Stomach (tissue), 9 donors: ENCODE data around the gene ASPHD1. TPM values are rescaled to one million over a fixed set of nuclear protein-coding genes. Genes with fewer than 3 reads are reported as not detected.
A peak's percentile ranks its signal among the peaks of the same experiment; 100 is the strongest.

ENCODE experiments used
- DNase-seq, 2 donors: peaks; one replicate each; pipeline versions ENCODE4 v3.0.0 to v3.0.0-alpha.2; 2013 to 2019
- H3K27ac ChIP-seq, 5 donors: fragments of 200-600 bp in 4 of 5; sonication (generic) in 4 of 5; one replicate each; pipeline ENCODE4 v1.5.1; 2013 to 2019; ENCODE audit warnings: mild to moderate bottlenecking in 1 of 5, moderate library complexity in 1 of 5
- H3K27me3 ChIP-seq, 3 donors: fragments of 200-600 bp; sonication (generic); one replicate each; pipeline ENCODE4 v1.5.1; 2017 to 2019; ENCODE audit warnings: mixed run types in 1 of 3
- H3K36me3 ChIP-seq, 4 donors: fragments of 200-600 bp; sonication (generic); 1 replicate in 3 of 4; 2 replicates in 1 of 4; pipeline ENCODE4 v1.5.1; 2016 to 2019
- H3K4me1 ChIP-seq, 4 donors: fragments of 200-600 bp; sonication (generic); one replicate each; pipeline ENCODE4 v1.5.1; 2016 to 2019
- H3K4me3 ChIP-seq, 4 donors: fragments of 200-600 bp; sonication (generic) in 3 of 4; one replicate each; pipeline ENCODE4 v1.5.1; 2016 to 2019; ENCODE audit warnings: mild to moderate bottlenecking in 1 of 4
- H3K9me3 ChIP-seq, 4 donors: fragments of 200-600 bp; sonication (generic); one replicate each; pipeline ENCODE4 v1.5.1; 2016 to 2019
- CTCF ChIP-seq, 7 experiments: fragments of 450-650 bp in 4 of 7; fragments of 200-600 bp in 3 of 7; sonication (generic) in 3 of 7; IDR thresholded peaks; one replicate each; pipeline ENCODE4 v1.5.1; 2016 to 2019; ENCODE audit warnings: antibody characterized with exemption in 7 of 7, control low read depth in 2 of 7, mild to moderate bottlenecking in 1 of 7
- EP300 ChIP-seq: sonication (generic); formaldehyde crosslinking; IDR thresholded peaks from one replicate; pipeline ENCODE4 v1.6.1; 2017; ENCODE audit warnings: antibody characterized with exemption
- POLR2A ChIP-seq, 4 donors: fragments of 450-650 bp; IDR thresholded peaks; one replicate each; pipeline ENCODE4 v1.6.1; 2016; ENCODE audit warnings: antibody characterized with exemption in 4 of 4, control low read depth in 2 of 4, mild to moderate bottlenecking in 1 of 4, moderate library complexity in 1 of 4
- POLR2AphosphoS5 ChIP-seq, 3 donors: sonication (generic); formaldehyde crosslinking; IDR thresholded peaks; one replicate each; pipeline ENCODE4 v1.6.1; 2016; ENCODE audit warnings: antibody characterized with exemption in 3 of 3
- WGBS, 5 donors: extraction: QIAGEN DNeasy Blood & Tissue Kit in 3 of 5; methylation state at CpG; one replicate each; pipeline versions ENCODE4 v1.1.5 to v1.1.7; 2013 to 2018; 5-methylcytosine and 5-hydroxymethylcytosine counted together
- intact Hi-C: fragments of 100-400 bp; cut with DNase I; formaldehyde crosslinking; loops from one replicate; pipeline ENCODE4 v1.15.1; 2023; ENCODE audit warnings: low total_unique reads
- polyA plus RNA-seq, 3 donors: library from polyadenylated mRNA; stranded (reverse); fragments of 200-250 nt; gene quantifications; one replicate each; pipeline ENCODE4 v1.2.3, GENCODE V29; 2013
- total RNA-seq, 5 donors: library from RNA; depleted of rRNA; stranded (reverse); fragments of >200 nt; gene quantifications; one replicate each; pipeline versions ENCODE4 v1.1.0 to v1.2.3, GENCODE V29; 2014 to 2016
- donor health status: healthy with polysubstance abuse.
- donor health status: Bipolar disorder and iron deficiency.
- donor health status: healthy.

The ASPHD1 gene
- total and polyA plus RNA-seq, 8 donors, result 4.5 to 29.8 (median 11.3) TPM; not detected in 2

GRCh38 chr16:29947897-29948296 is 47.6 kb downstream of the ASPHD1 start:
- no peak overlapping the region for H3K4me3 ChIP-seq
- H3K9me3 ChIP-seq, result no peaks in the 10 kb centered on the region
- intact Hi-C loops, result no loop called here
- no peaks in the 10 kb centered on the region for H3K27me3 ChIP-seq
- no peak for DNase-seq
- TF ChIP-seq POLR2AphosphoS5 (IDR thresholded peaks at IDR 0.05), result no peak
- no peak for TF ChIP-seq POLR2A (IDR thresholded peaks at IDR 0.05)
- no peak for TF ChIP-seq EP300
- no peak for TF ChIP-seq CTCF (IDR thresholded peaks at IDR 0.05)
- H3K36me3 ChIP-seq, result no peaks in the 10 kb centered on the region
- H3K4me1 ChIP-seq, result peaks cover 13 to 22% (median 17%) of the 10 kb centered on the region in 4 donors
- WGBS, 5 donors, result 77 to 92% (median 84%) methylated on average over 2 of the region's 2 CpGs
- no peak overlapping the region for H3K27ac ChIP-seq

GRCh38 chr16:29950806-29951461 is 50.6 kb downstream of the ASPHD1 start:
- WGBS, 5 donors, result 90 to 98% (median 92%) methylated on average over 4 of the region's 4 CpGs

GRCh38 chr16:29951625-29952365 is 51.5 kb downstream of the ASPHD1 start:
- no peak for TF ChIP-seq CTCF (IDR thresholded peaks at IDR 0.05)
- no peak for TF ChIP-seq POLR2A (IDR thresholded peaks at IDR 0.05)
- TF ChIP-seq EP300, result no peak
- no peak for TF ChIP-seq POLR2AphosphoS5 (IDR thresholded peaks at IDR 0.05)
- no peaks in the 10 kb centered on the region for H3K4me1 ChIP-seq
- no peaks in the 10 kb centered on the region for H3K9me3 ChIP-seq
- DNase-seq, result peak in 1 of 2 donors; percentile 48
- 74 to 89% (median 83%) methylated on average over 6 to 8 of the region's 8 CpGs for WGBS, 5 donors
- no peak overlapping the region for H3K4me3 ChIP-seq
- no peak overlapping the region for H3K27ac ChIP-seq
- H3K27me3 ChIP-seq, result no peaks in the 10 kb centered on the region
- H3K36me3 ChIP-seq, result no peaks in the 10 kb centered on the region
- intact Hi-C loops, result no loop called here

More at GRCh38 chr16:29950806-29951461, 50.6 kb downstream of the ASPHD1 start:
- Histone ChIP-seq H3K4me3 (no peak overlapping the region), H3K27me3 (no peaks in the 10 kb centered on the region), H3K36me3 (no peaks in the 10 kb centered on the region), H3K4me1 (no peaks in the 10 kb centered on the region), H3K27ac (no peak overlapping the region), H3K9me3 (no peaks in the 10 kb centered on the region)
- no peak for DNase-seq
- intact Hi-C loops, result no loop called here
- no peak for TF ChIP-seq POLR2AphosphoS5 (IDR thresholded peaks at IDR 0.05)
- TF ChIP-seq POLR2A (IDR thresholded peaks at IDR 0.05), result no peak
- no peak for TF ChIP-seq CTCF (IDR thresholded peaks at IDR 0.05)

Other genes starting within 250 kb of the ASPHD1 start
- 10 to 100 TPM in 1 of 5 donors, 1 to 10 TPM in 4; 1.8 to 20.1 (median 4.3) TPM for gene SPN, start 237.2 kb upstream of the ASPHD1 start, total RNA-seq
- gene SPN, start 237.2 kb upstream of the ASPHD1 start, polyA plus RNA-seq, result 1 to 10 TPM in 1 of 3 donors, under 1 TPM in 2; 0.68 to 1.1 (median 0.75) TPM
- 100 to 1,000 TPM in 1 of 5 donors, 1 to 10 TPM in 3, not detected in 1; 5.1 to 114 (median 7.8) TPM for gene QPRT, start 221.3 kb upstream of the ASPHD1 start, total RNA-seq
- gene QPRT, start 221.3 kb upstream of the ASPHD1 start, polyA plus RNA-seq, result 10 to 100 TPM in 1 of 3 donors, 1 to 10 TPM in 2; 2.4 to 11.6 (median 7.3) TPM
- gene C16orf54, start 154.5 kb upstream of the ASPHD1 start, total RNA-seq, result 1 to 10 TPM in 2 of 5 donors, under 1 TPM in 1, not detected in 2; 0.37 to 3.5 (median 2.3) TPM
- gene C16orf54, start 154.5 kb upstream of the ASPHD1 start, polyA plus RNA-seq, result under 1 TPM; 0.48 to 1.00 (median 0.92) TPM
- gene ZG16, start 122.2 kb upstream of the ASPHD1 start, total RNA-seq, result 10 to 100 TPM in 1 of 5 donors, 1 to 10 TPM in 1, not detected in 3; 1.1 to 33.6 TPM
- under 1 TPM in 1 of 3 donors, not detected in 2; 0.76 TPM for gene ZG16, start 122.2 kb upstream of the ASPHD1 start, polyA plus RNA-seq
- gene KIF22, start 109.7 kb upstream of the ASPHD1 start, total RNA-seq, result 100 to 1,000 TPM in 1 of 5 donors, 10 to 100 TPM in 4; 11.1 to 229 (median 26.8) TPM
- gene KIF22, start 109.7 kb upstream of the ASPHD1 start, polyA plus RNA-seq, result 10 to 100 TPM; 53.6 to 88.5 (median 59.2) TPM
- 100 to 1,000 TPM in 4 of 5 donors, 10 to 100 TPM in 1; 11.7 to 865 (median 117) TPM for gene MAZ, start 94.0 kb upstream of the ASPHD1 start, total RNA-seq
- gene MAZ, start 94.0 kb upstream of the ASPHD1 start, polyA plus RNA-seq, result 100 to 1,000 TPM in 2 of 3 donors, 10 to 100 TPM in 1; 79.9 to 160 (median 102) TPM
- 10 to 100 TPM in 1 of 5 donors, 1 to 10 TPM in 2, not detected in 2; 4.0 to 17.4 (median 4.6) TPM for gene PRRT2, start 88.3 kb upstream of the ASPHD1 start, total RNA-seq
- gene PRRT2, start 88.3 kb upstream of the ASPHD1 start, polyA plus RNA-seq, result under 1 TPM in 2 of 3 donors, not detected in 1; 0.62 to 0.83 TPM
- 100 to 1,000 TPM in 1 of 5 donors, 10 to 100 TPM in 3, 1 to 10 TPM in 1; 7.1 to 124 (median 19.8) TPM for gene PAGR1, start 84.3 kb upstream of the ASPHD1 start, total RNA-seq
- gene PAGR1, start 84.3 kb upstream of the ASPHD1 start, polyA plus RNA-seq, result 10 to 100 TPM; 24.0 to 31.6 (median 27.1) TPM
- 100 to 1,000 TPM in 4 of 5 donors, 10 to 100 TPM in 1; 92.2 to 453 (median 154) TPM for gene MVP, start 80.0 kb upstream of the ASPHD1 start, total RNA-seq
- 100 to 1,000 TPM; 101 to 122 (median 116) TPM for gene MVP, start 80.0 kb upstream of the ASPHD1 start, polyA plus RNA-seq
- gene CDIPT, start 37.3 kb upstream of the ASPHD1 start, total RNA-seq, result 10 to 100 TPM in 4 of 5 donors, 1 to 10 TPM in 1; 2.3 to 91.5 (median 54.5) TPM
- gene CDIPT, start 37.3 kb upstream of the ASPHD1 start, polyA plus RNA-seq, result 10 to 100 TPM; 51.6 to 72.6 (median 53.9) TPM
- 10 to 100 TPM in 2 of 5 donors, 1 to 10 TPM in 2, not detected in 1; 6.2 to 31.4 (median 12.0) TPM for gene SEZ6L2, start 938 bp upstream of the ASPHD1 start, total RNA-seq
- 1 to 10 TPM; 1.5 to 7.7 (median 7.6) TPM for gene SEZ6L2, start 938 bp upstream of the ASPHD1 start, polyA plus RNA-seq
- gene KCTD13, start 25.7 kb downstream of the ASPHD1 start, total RNA-seq, result 100 to 1,000 TPM in 1 of 5 donors, 10 to 100 TPM in 4; 15.4 to 182 (median 35.3) TPM
- gene KCTD13, start 25.7 kb downstream of the ASPHD1 start, polyA plus RNA-seq, result 10 to 100 TPM in 1 of 3 donors, 1 to 10 TPM in 2; 6.3 to 14.3 (median 7.4) TPM
- 100 to 1,000 TPM in 1 of 5 donors, 10 to 100 TPM in 4; 32.1 to 238 (median 60.5) TPM for gene TMEM219, start 61.6 kb downstream of the ASPHD1 start, total RNA-seq
- gene TMEM219, start 61.6 kb downstream of the ASPHD1 start, polyA plus RNA-seq, result 100 to 1,000 TPM; 190 to 286 (median 212) TPM
- gene TAOK2, start 73.4 kb downstream of the ASPHD1 start, total RNA-seq, result 100 to 1,000 TPM in 1 of 5 donors, 10 to 100 TPM in 4; 33.8 to 135 (median 36.6) TPM
- 10 to 100 TPM; 12.5 to 22.6 (median 14.5) TPM for gene TAOK2, start 73.4 kb downstream of the ASPHD1 start, polyA plus RNA-seq
- gene HIRIP3, start 95.1 kb downstream of the ASPHD1 start, total RNA-seq, result 10 to 100 TPM in 1 of 5 donors, 1 to 10 TPM in 4; 1.8 to 13.4 (median 5.1) TPM
- 10 to 100 TPM; 13.6 to 14.8 (median 13.7) TPM for gene HIRIP3, start 95.1 kb downstream of the ASPHD1 start, polyA plus RNA-seq
- 100 to 1,000 TPM in 1 of 5 donors, 10 to 100 TPM in 3, 1 to 10 TPM in 1; 3.5 to 319 (median 18.2) TPM for gene INO80E, start 95.8 kb downstream of the ASPHD1 start, total RNA-seq
- gene INO80E, start 95.8 kb downstream of the ASPHD1 start, polyA plus RNA-seq, result 100 to 1,000 TPM in 1 of 3 donors, 10 to 100 TPM in 2; 45.7 to 109 (median 59.0) TPM
- gene DOC2A, start 110.5 kb downstream of the ASPHD1 start, total RNA-seq, result 10 to 100 TPM in 1 of 5 donors, under 1 TPM in 1, not detected in 3; 0.72 to 20.9 TPM
- 1 to 10 TPM in 1 of 3 donors, under 1 TPM in 1, not detected in 1; 0.75 to 2.8 TPM for gene DOC2A, start 110.5 kb downstream of the ASPHD1 start, polyA plus RNA-seq
- gene C16orf92, start 122.7 kb downstream of the ASPHD1 start, total RNA-seq, result not detected
- gene C16orf92, start 122.7 kb downstream of the ASPHD1 start, polyA plus RNA-seq, result not detected
- gene TLCD3B, start 130.8 kb downstream of the ASPHD1 start, total RNA-seq, result under 1 TPM in 1 of 5 donors, not detected in 4; 0.92 TPM
- under 1 TPM in 1 of 3 donors, not detected in 2; 0.18 TPM for gene TLCD3B, start 130.8 kb downstream of the ASPHD1 start, polyA plus RNA-seq
- 1,000 to 10,000 TPM in 1 of 5 donors, 100 to 1,000 TPM in 4; 180 to 2,515 (median 698) TPM for gene ALDOA, start 165.3 kb downstream of the ASPHD1 start, total RNA-seq
- 1,000 to 10,000 TPM in 1 of 3 donors, 100 to 1,000 TPM in 2; 740 to 1,310 (median 887) TPM for gene ALDOA, start 165.3 kb downstream of the ASPHD1 start, polyA plus RNA-seq
- gene PPP4C, start 175.5 kb downstream of the ASPHD1 start, total RNA-seq, result 10 to 100 TPM; 21.4 to 86.1 (median 63.6) TPM
- 100 to 1,000 TPM in 1 of 3 donors, 10 to 100 TPM in 2; 76.1 to 118 (median 93.3) TPM for gene PPP4C, start 175.5 kb downstream of the ASPHD1 start, polyA plus RNA-seq
- gene TBX6, start 191.4 kb downstream of the ASPHD1 start, total RNA-seq, result 10 to 100 TPM in 1 of 5 donors, 1 to 10 TPM in 1, not detected in 3; 3.8 to 25.0 TPM
- gene TBX6, start 191.4 kb downstream of the ASPHD1 start, polyA plus RNA-seq, result 1 to 10 TPM; 1.1 to 2.5 (median 2.1) TPM
- 100 to 1,000 TPM in 1 of 5 donors, 10 to 100 TPM in 4; 13.9 to 116 (median 37.9) TPM for gene YPEL3, start 195.7 kb downstream of the ASPHD1 start, total RNA-seq
- 100 to 1,000 TPM; 103 to 162 (median 111) TPM for gene YPEL3, start 195.7 kb downstream of the ASPHD1 start, polyA plus RNA-seq
- gene GDPD3, start 213.0 kb downstream of the ASPHD1 start, total RNA-seq, result 100 to 1,000 TPM in 1 of 5 donors, 1 to 10 TPM in 4; 1.8 to 178 (median 7.2) TPM
- 10 to 100 TPM in 1 of 3 donors, 1 to 10 TPM in 2; 4.4 to 15.9 (median 4.6) TPM for gene GDPD3, start 213.0 kb downstream of the ASPHD1 start, polyA plus RNA-seq
- 100 to 1,000 TPM in 3 of 5 donors, 10 to 100 TPM in 2; 21.5 to 290 (median 111) TPM for gene MAPK3, start 222.7 kb downstream of the ASPHD1 start, total RNA-seq
- 100 to 1,000 TPM in 1 of 3 donors, 10 to 100 TPM in 2; 39.9 to 203 (median 68.2) TPM for gene MAPK3, start 222.7 kb downstream of the ASPHD1 start, polyA plus RNA-seq